ENCODE data around the gene CSNK2B.

Gene CSNK2B

DNA sequence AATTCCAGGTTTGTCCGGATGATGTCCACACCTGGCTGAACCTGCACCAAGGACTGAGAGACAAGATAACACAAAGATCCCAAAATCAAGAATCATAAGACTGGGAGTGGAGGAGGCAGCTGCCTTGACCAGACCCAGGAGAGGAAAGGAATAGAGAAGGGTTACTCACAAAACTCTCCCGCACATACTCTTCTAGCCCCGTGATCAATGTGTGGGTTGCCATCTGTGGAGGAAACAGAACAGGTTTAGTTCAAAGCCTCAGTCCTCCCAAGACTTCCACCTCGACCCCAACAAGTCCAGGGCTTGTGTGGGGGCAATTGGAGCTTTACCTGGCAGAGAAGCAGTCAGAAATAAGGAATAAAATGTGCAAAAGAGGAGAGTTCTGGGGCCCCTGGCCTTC is 24.5 kb upstream of the CSNK2B start:
- ChIA-PET CTCF (no interaction called here), POLR2A (interaction anchor here (3.1 kb wide), 1 partner anchor 10 kb away, joined by 19 read pairs; the partner anchor contains the start of gene BAG6)
- no peak for TF ChIP-seq BHLHE40 (IDR thresholded peaks at IDR 0.05; ENCODE audit: borderline replicate concordance)
- no peak for TF ChIP-seq HDGF (IDR thresholded peaks at IDR 0.05; ENCODE audit: borderline replicate concordance)
- TF ChIP-seq CTBP1 (IDR thresholded peaks at IDR 0.05; ENCODE audit: borderline replicate concordance) = no peak
- TF ChIP-seq FOXK2 (IDR thresholded peaks at IDR 0.05) = no peak
- no peak for TF ChIP-seq SP1 (IDR thresholded peaks at IDR 0.05)
- no peak for TF ChIP-seq L3MBTL2 (conservative IDR thresholded peaks at IDR 0.05)
- no peak for TF ChIP-seq TARDBP (IDR thresholded peaks at IDR 0.05)
- no peak for TF ChIP-seq ELF4 (IDR thresholded peaks at IDR 0.05)
- no peak for TF ChIP-seq ARNT (IDR thresholded peaks at IDR 0.05)
- no peak for TF ChIP-seq ZNF384 (IDR thresholded peaks at IDR 0.05)
- no peak for TF ChIP-seq FOXM1 (IDR thresholded peaks at IDR 0.05; ENCODE audit: borderline replicate concordance)
- no peak for TF ChIP-seq NFRKB (IDR thresholded peaks at IDR 0.05)
- DNase-seq (ENCODE audit: extremely low spot score) = no peak

DNA sequence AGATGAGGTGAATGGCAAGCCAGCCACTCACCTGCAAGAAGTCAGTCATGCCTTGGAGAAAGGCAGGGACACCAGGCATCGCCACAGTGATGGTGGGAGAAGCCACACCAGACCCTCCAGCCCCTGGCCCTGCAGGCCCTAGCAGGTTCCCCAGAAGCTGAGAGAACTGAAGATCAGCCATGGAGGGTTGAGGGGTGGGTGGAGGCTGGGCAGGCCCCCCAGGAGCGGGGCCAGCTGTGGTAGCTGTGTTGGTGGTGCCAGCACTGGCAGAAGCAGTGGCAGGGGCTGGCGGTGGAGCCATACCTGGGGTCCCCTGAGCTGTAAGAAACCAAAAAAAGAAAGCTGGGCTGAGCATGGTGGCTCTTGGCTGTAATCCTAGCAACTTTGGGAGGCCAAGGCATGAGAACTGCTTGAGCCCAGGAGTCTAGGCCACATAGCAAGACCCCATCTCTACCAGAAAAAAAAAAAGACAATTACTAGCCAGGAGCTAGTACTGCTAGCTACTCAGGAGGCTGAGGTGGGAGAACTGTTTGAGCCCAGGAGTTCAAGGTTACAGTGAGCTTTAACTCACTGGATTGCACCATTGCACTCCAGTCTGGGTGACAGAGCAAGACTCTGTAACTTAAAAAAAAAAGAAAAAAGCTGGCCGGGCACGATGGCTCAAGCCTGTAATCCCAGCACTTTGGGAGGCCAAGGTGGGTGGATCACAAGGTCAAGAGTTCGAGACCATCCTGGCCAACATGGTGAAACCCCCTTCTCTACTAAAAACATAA is 22.9 kb upstream of the CSNK2B start:
- no peak for DNase-seq (ENCODE audit: extremely low spot score)
- ChIA-PET POLR2A (interaction anchor here (0.8 to 1.9 kb wide), 6 partner anchors 8 to 101 kb away, joined by 3 to 5 read pairs (median 4); partner anchors contain the start of genes BAG6, C6orf47, DDX39B and GPANK1), CTCF (no interaction called here)
- TF ChIP-seq BHLHE40 (IDR thresholded peaks at IDR 0.05; ENCODE audit: borderline replicate concordance) (no peak), LEF1 (IDR thresholded peaks at IDR 0.05; ENCODE audit: borderline replicate concordance) (no peak), TARDBP (IDR thresholded peaks at IDR 0.05) (no peak), FOXA1 (IDR thresholded peaks at IDR 0.05) (no peak)

DNA sequence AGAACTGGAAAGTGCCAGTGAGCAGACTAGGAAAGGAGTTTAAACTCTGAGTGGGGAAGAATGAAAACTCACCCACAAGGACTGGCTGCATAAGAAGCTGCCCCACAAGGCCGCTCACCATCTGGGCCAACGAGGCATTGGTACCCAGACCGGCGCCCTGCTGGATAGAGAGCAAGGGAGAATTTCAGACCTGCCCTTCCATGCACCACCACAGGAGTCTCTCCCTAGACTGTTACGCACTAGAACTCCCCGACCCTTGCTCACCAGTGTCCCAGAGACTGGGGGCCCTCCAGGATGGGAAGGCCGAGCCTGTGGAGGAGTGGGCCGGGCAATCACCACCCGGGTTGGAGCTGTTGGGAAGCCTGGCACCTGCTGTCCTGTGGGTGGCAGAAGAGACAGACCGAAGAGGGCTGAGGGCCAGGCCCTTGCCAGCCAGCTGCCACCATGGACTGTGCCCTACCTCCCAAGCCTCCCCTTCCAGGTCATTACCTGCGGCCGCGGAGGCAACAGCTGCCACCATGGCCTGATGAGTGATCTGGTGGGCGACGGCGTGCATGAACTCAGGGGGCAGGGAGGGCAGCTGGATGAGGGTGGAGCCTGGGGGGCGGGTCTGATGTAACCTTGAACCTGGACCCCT is 21.9 kb upstream of the CSNK2B start:
- no peak for DNase-seq (ENCODE audit: extremely low spot score)
- ChIA-PET CTCF (interaction anchor here (0.5 kb wide), 1 partner anchor 242 kb away, joined by 3 read pairs; no protein-coding TSS in a partner anchor), POLR2A (interaction anchor here (1.0 to 1.9 kb wide), 5 partner anchors 9 to 21 kb away, joined by 3 to 5 read pairs (median 4); partner anchors contain the start of genes BAG6, C6orf47 and GPANK1)
- no peak for TF ChIP-seq FOXK2 (IDR thresholded peaks at IDR 0.05)
- TF ChIP-seq FOXM1 (IDR thresholded peaks at IDR 0.05; ENCODE audit: borderline replicate concordance) = no peak

GRCh38 chr6:31645325-31645724 is 20.6 kb upstream of the CSNK2B start:
- ChIA-PET CTCF (no interaction called here), POLR2A (no interaction called here)
- no peak for TF ChIP-seq FOXM1 (IDR thresholded peaks at IDR 0.05; ENCODE audit: borderline replicate concordance)
- TF ChIP-seq SP1 (IDR thresholded peaks at IDR 0.05) = no peak
- TF ChIP-seq SUZ12 (IDR thresholded peaks at IDR 0.05) = no peak
- DNase-seq (ENCODE audit: extremely low spot score) = no peak

DNA sequence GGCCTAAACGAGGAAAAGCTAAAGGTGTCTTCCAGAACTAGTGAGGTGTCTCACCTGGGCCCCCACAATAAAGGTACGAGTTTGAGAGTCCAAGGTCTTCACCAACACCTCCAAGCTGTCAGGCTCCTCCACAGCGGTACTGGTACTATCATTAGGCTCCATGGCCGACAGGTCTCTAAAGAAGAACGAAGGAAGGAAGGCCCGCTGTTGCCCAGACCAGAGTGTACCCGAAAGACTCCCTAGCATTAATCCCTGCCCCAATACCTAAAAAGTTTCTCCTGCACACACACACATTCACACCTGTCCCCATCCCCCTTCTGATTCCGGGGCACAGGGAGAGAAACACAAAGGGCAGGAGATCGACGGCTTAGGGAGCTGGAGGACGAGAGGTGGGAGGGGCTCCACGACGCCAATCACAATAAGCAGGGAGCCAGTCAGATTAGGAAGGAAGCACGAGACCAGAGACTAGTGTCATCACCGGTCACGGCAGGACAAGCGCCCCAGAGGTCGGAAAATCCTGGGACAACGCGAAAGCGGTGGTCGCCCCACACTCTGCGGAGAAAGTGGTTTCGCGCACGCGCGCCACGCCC is 14.2 kb upstream of the CSNK2B start:
- CTCF ChIA-PET = interaction anchor here (0.6 to 1.1 kb wide), 5 partner anchors 9 to 106 kb away, joined by 3 to 4 read pairs (median 3); partner anchors contain the start of genes ATP6V1G2 and C6orf47
- POLR2A ChIA-PET = interaction anchor here (0.7 to 5.6 kb wide), 19 partner anchors 9 to 321 kb away, joined by 3 to 138 read pairs (median 4); partner anchors contain the start of genes ABHD16A, C6orf47, DDX39B and DXO
- no peak for DNase-seq (ENCODE audit: extremely low spot score)
- TF ChIP-seq LEF1 (IDR thresholded peaks at IDR 0.05; ENCODE audit: borderline replicate concordance) (no peak), SP1 (IDR thresholded peaks at IDR 0.05) (no peak), SUZ12 (IDR thresholded peaks at IDR 0.05) (no peak), PKNOX1 (IDR thresholded peaks at IDR 0.05) (peak; percentile 92), BHLHE40 (IDR thresholded peaks at IDR 0.05; ENCODE audit: borderline replicate concordance) (no peak), HDGF (IDR thresholded peaks at IDR 0.05; ENCODE audit: borderline replicate concordance) (no peak), FOXM1 (IDR thresholded peaks at IDR 0.05; ENCODE audit: borderline replicate concordance) (no peak)

GRCh38 chr6:31652925-31653724 is 12.8 kb upstream of the CSNK2B start:
- CTCF ChIA-PET = interaction anchor here (1.1 kb wide), 1 partner anchor 7 kb away, joined by 4 read pairs; the partner anchor contains the start of gene C6orf47
- POLR2A ChIA-PET = interaction anchor here (0.8 to 5.6 kb wide), 21 partner anchors 9 to 319 kb away, joined by 3 to 138 read pairs (median 5); partner anchors contain the start of genes ABHD16A, AIF1, C6orf47 and CSNK2B
- peak; percentile 88 for DNase-seq (ENCODE audit: extremely low spot score)
- TF ChIP-seq ELF4 (IDR thresholded peaks at IDR 0.05) (no peak), L3MBTL2 (conservative IDR thresholded peaks at IDR 0.05) (0 out of 2 replicates have a peak, but pooled peaks have one; percentile 46)
